Endothelial cell (in vitro differentiated cells): ENCODE data around the gene DAPK1. TPM values are rescaled to one million over a fixed set of nuclear protein-coding genes. Genes with fewer than 3 reads are reported as not detected.

ENCODE experiments used
- DNase-seq: peaks from one replicate; pipeline ENCODE4 v3.0.0; 2021; ENCODE audit warnings: low spot score
- H3K27ac Mint-ChIP-seq: one replicate; pipeline ENCODE4 v1.8.0; 2021; ENCODE audit warnings: mixed read lengths, inconsistent platforms; ENCODE audit not compliant: unreplicated experiment
- H3K27me3 Mint-ChIP-seq: one replicate; pipeline ENCODE4 v1.8.0; 2021; ENCODE audit warnings: mild to moderate bottlenecking, moderate library complexity, mixed read lengths, inconsistent platforms; ENCODE audit not compliant: unreplicated experiment
- H3K36me3 Mint-ChIP-seq: one replicate; pipeline ENCODE4 v1.8.0; 2021; ENCODE audit warnings: mild to moderate bottlenecking, low read depth, mixed read lengths, inconsistent platforms; ENCODE audit not compliant: unreplicated experiment
- H3K4me1 Mint-ChIP-seq: one replicate; pipeline ENCODE4 v1.8.0; 2021; ENCODE audit warnings: mild to moderate bottlenecking, mixed read lengths, inconsistent platforms; ENCODE audit not compliant: unreplicated experiment
- H3K4me3 Mint-ChIP-seq: one replicate; pipeline ENCODE4 v1.8.0; 2021; ENCODE audit warnings: mild to moderate bottlenecking, mixed read lengths, inconsistent platforms; ENCODE audit not compliant: unreplicated experiment
- H3K9me3 Mint-ChIP-seq: one replicate; pipeline ENCODE4 v1.8.0; 2021; ENCODE audit warnings: mixed read lengths, inconsistent platforms; ENCODE audit not compliant: unreplicated experiment
- CTCF ChIP-seq: fragments of 200-600 bp; sonication (generic); IDR thresholded peaks from one replicate; pipeline ENCODE4 v1.5.0; 2021; ENCODE audit warnings: antibody characterized with exemption; ENCODE audit not compliant: unreplicated experiment
- total RNA-seq: library from RNA; stranded (reverse); fragmentation: NEBNext Ultra II Directional; extraction: Animal tissue kit (Norgen Biotek cat#: 25700); gene quantifications from one replicate; pipeline ENCODE4 v1.2.1, GENCODE V29; 2021; ENCODE audit not compliant: unreplicated experiment

Gene DAPK1
- total RNA-seq, 1 donor from 2014 or later = 36.8 TPM

- no peak for DNase-seq
- H3K27ac Mint-ChIP-seq = no peak overlapping the region
These were observed 178.3 kb downstream of the DAPK1 start for GRCh38 chr9:87675906-87676515.

GRCh38 chr9:87676976-87677775, 179.5 kb downstream of the DAPK1 start:
- TF ChIP-seq CTCF = no peak

More at GRCh38 chr9:87675906-87676515, 178.3 kb downstream of the DAPK1 start:
- H3K9me3 Mint-ChIP-seq = no peaks in the 10 kb centered on the region
- H3K27me3 Mint-ChIP-seq = peaks cover 4% of the 10 kb centered on the region
- no peak for TF ChIP-seq CTCF
- no peaks in the 10 kb centered on the region for H3K36me3 Mint-ChIP-seq
- peaks cover 4% of the 10 kb centered on the region for H3K4me1 Mint-ChIP-seq
- no peak overlapping the region for H3K4me3 Mint-ChIP-seq

GRCh38 chr9:87677776-87678587, 180.3 kb downstream of the DAPK1 start:
- TF ChIP-seq CTCF = no peak
- H3K4me3 Mint-ChIP-seq = no peak overlapping the region
- H3K4me1 Mint-ChIP-seq = peaks cover 4% of the 10 kb centered on the region
- DNase-seq = no peak
- peaks cover 6% of the 10 kb centered on the region for H3K27me3 Mint-ChIP-seq
- no peaks in the 10 kb centered on the region for H3K9me3 Mint-ChIP-seq
- H3K27ac Mint-ChIP-seq = no peak overlapping the region
- H3K36me3 Mint-ChIP-seq = no peaks in the 10 kb centered on the region

More at GRCh38 chr9:87676976-87677775, 179.5 kb downstream of the DAPK1 start:
- DNase-seq = no peak
- H3K4me3 Mint-ChIP-seq = no peak overlapping the region
- H3K27me3 Mint-ChIP-seq = peaks cover 4% of the 10 kb centered on the region
- H3K27ac Mint-ChIP-seq = no peak overlapping the region
- no peaks in the 10 kb centered on the region for H3K36me3 Mint-ChIP-seq
- H3K4me1 Mint-ChIP-seq = peaks cover 4% of the 10 kb centered on the region
- no peaks in the 10 kb centered on the region for H3K9me3 Mint-ChIP-seq

- Mint-ChIP-seq H3K27me3 (peaks cover 6% of the 10 kb centered on the region), H3K36me3 (no peaks in the 10 kb centered on the region), H3K4me1 (peaks cover 4% of the 10 kb centered on the region), H3K9me3 (no peaks in the 10 kb centered on the region), H3K27ac (no peak overlapping the region), H3K4me3 (no peak overlapping the region)
- TF ChIP-seq CTCF = peak; percentile 85
- DNase-seq = peak; percentile 72
These were observed 181.1 kb downstream of the DAPK1 start for GRCh38 chr9:87678650-87679355.
